NCI-H2081 treated with DMSO at 0.1 percent for 48 hours (cell line): ENCODE results near the gene ACY1.
A peak's percentile ranks its signal among the peaks of the same experiment; 100 is the strongest.

ENCODE experiments used
- DNase-seq: peaks from one replicate; lab custom pipeline; 2025; lab: John Stamatoyannopoulos, UW

The ACY1 gene

GRCh38 chr3:51982838-51983577 is at the start of gene ACY1:
ACY1 (plus strand) TSS chr3:51983535; CDS start chr3:51984065, 530 bp downstream.
- DNase-seq: no peak

GRCh38 chr3:51934139-51934850 is 49.0 kb upstream of the ACY1 start:
- DNase-seq: no peak

GRCh38 chr3:51934991-51935885 is 48.1 kb upstream of the ACY1 start:
- DNase-seq: no peak

- DNase-seq: no peak
These were observed 47.2 kb upstream of the ACY1 start for GRCh38 chr3:51935886-51936755.

- DNase-seq: no peak
These were observed 46.3 kb upstream of the ACY1 start for GRCh38 chr3:51937014-51937413.

- DNase-seq: no peak
These were observed 45.5 kb upstream of the ACY1 start for GRCh38 chr3:51937611-51938450.

- DNase-seq: no peak
These were observed 44.4 kb upstream of the ACY1 start for GRCh38 chr3:51938780-51939425.

- no peak for DNase-seq
These were observed 42.5 kb upstream of the ACY1 start for GRCh38 chr3:51940648-51941462.

GRCh38 chr3:51941463-51941797 is 41.9 kb upstream of the ACY1 start:
- DNase-seq: no peak

- peak; percentile 92 for DNase-seq
These were observed 41.3 kb upstream of the ACY1 start, which contains the start of the genes PARP3 and RRP9 for GRCh38 chr3:51941798-51942602. PARP3 (plus strand) TSS chr3:51942363; CDS start chr3:51943356, 993 bp downstream. RRP9 (minus strand) TSS chr3:51941904; CDS start chr3:51941867, 37 bp downstream.

- DNase-seq: no peak
These were observed 40.5 kb upstream of the ACY1 start for GRCh38 chr3:51942603-51943450.

GRCh38 chr3:51943451-51944391 is 39.6 kb upstream of the ACY1 start:
- DNase-seq: no peak

GRCh38 chr3:51944451-51945021 is 38.8 kb upstream of the ACY1 start:
- no peak for DNase-seq

- no peak for DNase-seq
These were observed 38.1 kb upstream of the ACY1 start for GRCh38 chr3:51945031-51945840.
